Measurements from ENCODE around the gene CCDC150.

Gene CCDC150

DNA sequence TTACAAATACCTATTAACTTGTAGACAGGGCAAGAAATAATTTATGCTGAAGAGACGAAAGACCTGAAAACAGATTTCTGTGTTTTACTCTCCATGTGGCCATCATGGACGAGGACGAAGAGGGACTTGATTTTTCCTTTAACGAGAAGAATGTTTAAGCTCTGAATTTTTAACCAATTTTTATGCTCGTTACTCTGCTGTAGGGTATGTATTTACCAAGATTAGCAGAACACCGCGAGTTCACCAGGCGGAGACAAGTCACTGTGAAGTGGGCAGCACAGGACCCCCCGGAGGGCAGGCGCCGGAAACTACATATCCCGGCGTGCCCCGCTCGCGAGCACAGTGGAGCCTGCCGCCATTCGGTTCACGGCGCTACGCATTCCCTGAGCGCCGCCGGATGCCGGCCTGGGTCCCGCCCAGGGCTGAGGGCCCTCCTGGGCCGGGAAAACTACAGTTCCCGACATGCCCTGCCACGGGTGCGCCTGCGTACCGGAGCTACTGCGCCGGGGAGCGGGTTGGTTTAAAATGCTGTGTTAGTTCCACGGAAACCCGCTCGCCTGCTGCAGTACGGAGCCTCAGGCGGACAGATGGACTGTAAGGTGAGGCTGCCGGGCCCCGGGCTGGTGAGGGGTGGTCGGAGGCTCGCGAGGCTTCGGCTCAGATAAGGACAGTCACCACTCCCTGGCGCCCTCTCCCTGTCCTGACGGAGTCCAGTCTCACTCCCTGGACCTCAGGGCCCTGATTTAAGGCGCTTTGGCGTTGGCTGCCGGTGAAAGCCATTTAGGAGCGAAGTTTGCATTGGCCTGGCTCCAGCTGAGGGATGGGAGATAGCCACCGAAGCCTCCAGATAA lies at the start of gene CCDC150:
CCDC150 (plus strand) TSS at position 536 of the 851 bp plus-strand sequence; CDS start at position 588, 52 bp downstream.
- Histone ChIP-seq H3K4me3 (IDR thresholded peaks at IDR 0.05; ENCODE audit: insufficient read depth, low read depth, low read length) (no peak within 1 kb of the TSS), H2AFZ (ENCODE audit: low read depth) (peak within 1 kb of the TSS; percentile 93), H3K27me3 (ENCODE audit: insufficient read depth, low read depth) (no peaks in the 10 kb centered on the region), H3K4me2 (peak within 1 kb of the TSS; percentile 92), H3K9ac (peak within 1 kb of the TSS; percentile 64; the same call in 1 of the 2 replicates), H3K4me1 (ENCODE audit: low read depth, poor library complexity, severe bottlenecking) (peaks cover 8% of the 10 kb centered on the region), H3K27ac (peak within 1 kb of the TSS; percentile 38), H3K36me3 (ENCODE audit: insufficient read depth) (0 out of 2 replicates have a peak, but pooled peaks cover 3% of the 10 kb centered on the region), H3K79me2 (ENCODE audit: insufficient read depth, low read depth) (peaks cover 29% of the 10 kb centered on the region), H4K20me1 (ENCODE audit: insufficient read depth) (no peaks in the 10 kb centered on the region)
- TF ChIP-seq, protein P1, sequence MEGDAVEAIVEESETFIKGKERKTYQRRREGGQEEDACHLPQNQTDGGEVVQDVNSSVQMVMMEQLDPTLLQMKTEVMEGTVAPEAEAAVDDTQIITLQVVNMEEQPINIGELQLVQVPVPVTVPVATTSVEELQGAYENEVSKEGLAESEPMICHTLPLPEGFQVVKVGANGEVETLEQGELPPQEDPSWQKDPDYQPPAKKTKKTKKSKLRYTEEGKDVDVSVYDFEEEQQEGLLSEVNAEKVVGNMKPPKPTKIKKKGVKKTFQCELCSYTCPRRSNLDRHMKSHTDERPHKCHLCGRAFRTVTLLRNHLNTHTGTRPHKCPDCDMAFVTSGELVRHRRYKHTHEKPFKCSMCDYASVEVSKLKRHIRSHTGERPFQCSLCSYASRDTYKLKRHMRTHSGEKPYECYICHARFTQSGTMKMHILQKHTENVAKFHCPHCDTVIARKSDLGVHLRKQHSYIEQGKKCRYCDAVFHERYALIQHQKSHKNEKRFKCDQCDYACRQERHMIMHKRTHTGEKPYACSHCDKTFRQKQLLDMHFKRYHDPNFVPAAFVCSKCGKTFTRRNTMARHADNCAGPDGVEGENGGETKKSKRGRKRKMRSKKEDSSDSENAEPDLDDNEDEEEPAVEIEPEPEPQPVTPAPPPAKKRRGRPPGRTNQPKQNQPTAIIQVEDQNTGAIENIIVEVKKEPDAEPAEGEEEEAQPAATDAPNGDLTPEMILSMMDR (conservative IDR thresholded peaks at IDR 0.05; ENCODE audit: low read depth, low read length) = no peak

DNA sequence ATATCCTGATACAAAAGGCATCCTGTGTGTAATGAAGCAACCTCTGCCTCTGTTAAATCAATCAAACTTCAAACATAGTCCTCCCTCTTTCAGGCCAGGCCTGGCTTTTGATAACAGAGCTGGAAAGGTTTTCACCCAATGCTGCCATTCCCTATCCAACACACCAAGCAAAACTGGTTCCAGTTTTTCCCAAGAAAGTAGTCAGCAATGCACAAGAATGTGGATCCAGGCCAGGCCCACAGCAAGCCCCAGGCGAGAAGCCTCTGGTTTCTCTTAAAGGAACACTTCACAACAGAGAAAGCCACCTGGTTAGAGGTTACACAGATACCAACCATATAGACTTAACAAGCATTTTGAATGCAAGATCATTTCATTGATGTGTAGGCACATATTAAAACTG lies 49.2 kb upstream of the CCDC150 start:
- no peak overlapping the region for H3K4me3 ChIP-seq (IDR thresholded peaks at IDR 0.05; ENCODE audit: insufficient read depth, low read depth, low read length)
- H2AFZ ChIP-seq (ENCODE audit: low read depth) = no peak overlapping the region
- no peak overlapping the region for H3K4me2 ChIP-seq
- H3K79me2 ChIP-seq (ENCODE audit: insufficient read depth, low read depth) = no peaks in the 10 kb centered on the region
- no peak overlapping the region for H3K9ac ChIP-seq
- H3K27ac ChIP-seq = no peak overlapping the region
- H3K36me3 ChIP-seq (ENCODE audit: insufficient read depth) = no peaks in the 10 kb centered on the region
- TF ChIP-seq, protein P1 (conservative IDR thresholded peaks at IDR 0.05; ENCODE audit: low read depth, low read length) = no peak
- peaks cover 8% of the 10 kb centered on the region for H3K4me1 ChIP-seq (ENCODE audit: low read depth, poor library complexity, severe bottlenecking)
- H4K20me1 ChIP-seq (ENCODE audit: insufficient read depth) = no peaks in the 10 kb centered on the region
- no peaks in the 10 kb centered on the region for H3K27me3 ChIP-seq (ENCODE audit: insufficient read depth, low read depth)

DNA sequence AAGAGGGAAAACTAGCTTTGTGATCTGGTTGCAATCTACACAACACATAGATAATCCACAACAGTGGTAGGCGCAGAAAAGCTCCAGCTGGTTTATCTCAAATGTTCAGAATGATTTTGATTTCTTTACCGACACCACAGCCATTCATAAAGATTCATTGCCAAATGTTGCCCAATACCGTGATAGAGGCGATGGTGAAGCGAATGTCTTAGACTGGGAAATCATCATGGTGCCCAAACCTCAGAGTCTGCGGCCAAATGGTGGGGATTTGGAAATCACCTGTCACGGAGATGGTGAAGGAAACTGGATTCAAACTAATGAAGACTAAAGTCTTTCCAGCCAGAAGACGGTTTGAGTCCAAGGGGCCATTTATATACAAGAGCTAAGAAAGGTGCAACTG lies 48.5 kb upstream of the CCDC150 start:
- H3K4me2 ChIP-seq = no peak overlapping the region
- no peak overlapping the region for H3K27ac ChIP-seq
- TF ChIP-seq, protein P1 (conservative IDR thresholded peaks at IDR 0.05; ENCODE audit: low read depth, low read length) = no peak
- H3K9ac ChIP-seq = no peak overlapping the region
- H2AFZ ChIP-seq (ENCODE audit: low read depth) = no peak overlapping the region
- peaks cover 8% of the 10 kb centered on the region for H3K4me1 ChIP-seq (ENCODE audit: low read depth, poor library complexity, severe bottlenecking)
- H3K4me3 ChIP-seq (IDR thresholded peaks at IDR 0.05; ENCODE audit: insufficient read depth, low read depth, low read length) = no peak overlapping the region
- H3K79me2 ChIP-seq (ENCODE audit: insufficient read depth, low read depth) = no peaks in the 10 kb centered on the region
- H4K20me1 ChIP-seq (ENCODE audit: insufficient read depth) = no peaks in the 10 kb centered on the region
- no peaks in the 10 kb centered on the region for H3K27me3 ChIP-seq (ENCODE audit: insufficient read depth, low read depth)
- no peaks in the 10 kb centered on the region for H3K36me3 ChIP-seq (ENCODE audit: insufficient read depth)

DNA sequence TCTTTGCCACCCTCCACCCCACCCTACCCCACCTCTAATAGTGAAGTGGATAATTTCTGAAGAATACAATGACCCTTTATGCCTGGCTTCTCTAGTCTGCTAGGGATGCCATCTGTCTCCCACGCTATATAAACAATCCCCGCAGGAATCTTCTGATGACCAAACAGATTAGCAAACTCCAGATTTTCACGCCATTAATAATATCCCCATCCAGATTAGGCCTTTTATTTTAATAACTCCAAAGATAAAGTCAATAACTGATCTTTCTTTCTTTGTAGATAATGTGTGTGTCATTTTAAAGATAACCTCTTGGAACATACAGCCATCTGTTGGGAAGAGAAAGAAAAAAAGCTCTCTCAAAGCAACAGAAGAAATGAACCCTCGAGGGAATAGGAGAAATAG lies 47.9 kb upstream of the CCDC150 start:
- Histone ChIP-seq H4K20me1 (ENCODE audit: insufficient read depth) (no peaks in the 10 kb centered on the region), H3K27ac (no peak overlapping the region), H3K4me2 (peak overlapping the region; percentile 66; the same call in 1 of the 2 replicates), H3K36me3 (ENCODE audit: insufficient read depth) (no peaks in the 10 kb centered on the region), H3K4me1 (ENCODE audit: low read depth, poor library complexity, severe bottlenecking) (peaks cover 8% of the 10 kb centered on the region), H3K9ac (no peak overlapping the region), H3K4me3 (IDR thresholded peaks at IDR 0.05; ENCODE audit: insufficient read depth, low read depth, low read length) (no peak overlapping the region), H2AFZ (ENCODE audit: low read depth) (no peak overlapping the region), H3K79me2 (ENCODE audit: insufficient read depth, low read depth) (no peaks in the 10 kb centered on the region), H3K27me3 (ENCODE audit: insufficient read depth, low read depth) (no peaks in the 10 kb centered on the region)
- TF ChIP-seq, protein P1 (conservative IDR thresholded peaks at IDR 0.05; ENCODE audit: low read depth, low read length) = no peak
